Tibial nerve (tissue), 3 donors: Measurements from ENCODE around the gene CALHM4.

Experiments
- CTCF ChIP-seq, 5 experiments: fragments of 200-600 bp in 3 of 5; fragments of 450-650 bp in 2 of 5; sonication (generic) in 3 of 5; IDR thresholded peaks; one replicate each; pipeline ENCODE4 v1.5.1; 2016 to 2019; ENCODE audit warnings: antibody characterized with exemption in 5 of 5, mild to moderate bottlenecking in 3 of 5, moderate library complexity in 2 of 5
- POLR2A ChIP-seq, 2 donors: fragments of 450-650 bp; IDR thresholded peaks; one replicate each; pipeline ENCODE4 v1.6.1; 2017; ENCODE audit warnings: antibody characterized with exemption in 2 of 2, mild to moderate bottlenecking in 2 of 2, moderate library complexity in 2 of 2

DNA sequence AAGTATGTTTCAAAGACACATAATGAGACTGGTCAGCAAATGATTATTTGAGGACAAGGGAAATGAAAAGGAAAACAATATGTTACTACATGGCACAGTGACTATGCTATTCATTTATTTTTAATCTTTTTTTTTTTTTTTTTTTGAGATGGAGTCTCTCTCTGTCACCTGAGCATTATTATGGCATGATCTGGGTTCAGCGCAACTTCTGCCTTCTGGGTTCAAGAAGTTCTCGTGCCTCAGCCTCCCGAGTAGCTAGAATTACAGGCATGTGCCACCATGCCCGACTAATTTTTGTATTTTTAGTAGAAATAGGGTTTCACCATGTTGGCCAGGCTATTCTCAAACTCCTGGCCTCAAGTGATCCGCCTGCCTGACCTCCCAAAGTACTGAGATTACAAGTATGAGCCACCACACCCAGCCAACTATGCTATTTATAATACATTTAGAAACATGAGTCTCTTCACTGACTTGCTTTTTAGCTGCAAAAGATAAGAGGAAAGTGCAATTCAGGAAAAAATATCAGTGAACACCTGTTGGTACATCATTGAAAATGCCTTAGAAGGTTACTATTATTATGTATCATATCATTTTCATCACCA lies 3.4 kb downstream of the CALHM4 start:
- TF ChIP-seq CTCF (IDR thresholded peaks at IDR 0.05) (no peak), POLR2A (IDR thresholded peaks at IDR 0.05) (no peak)
